ENCODE results near the gene NTSR1.

The NTSR1 gene

DNA sequence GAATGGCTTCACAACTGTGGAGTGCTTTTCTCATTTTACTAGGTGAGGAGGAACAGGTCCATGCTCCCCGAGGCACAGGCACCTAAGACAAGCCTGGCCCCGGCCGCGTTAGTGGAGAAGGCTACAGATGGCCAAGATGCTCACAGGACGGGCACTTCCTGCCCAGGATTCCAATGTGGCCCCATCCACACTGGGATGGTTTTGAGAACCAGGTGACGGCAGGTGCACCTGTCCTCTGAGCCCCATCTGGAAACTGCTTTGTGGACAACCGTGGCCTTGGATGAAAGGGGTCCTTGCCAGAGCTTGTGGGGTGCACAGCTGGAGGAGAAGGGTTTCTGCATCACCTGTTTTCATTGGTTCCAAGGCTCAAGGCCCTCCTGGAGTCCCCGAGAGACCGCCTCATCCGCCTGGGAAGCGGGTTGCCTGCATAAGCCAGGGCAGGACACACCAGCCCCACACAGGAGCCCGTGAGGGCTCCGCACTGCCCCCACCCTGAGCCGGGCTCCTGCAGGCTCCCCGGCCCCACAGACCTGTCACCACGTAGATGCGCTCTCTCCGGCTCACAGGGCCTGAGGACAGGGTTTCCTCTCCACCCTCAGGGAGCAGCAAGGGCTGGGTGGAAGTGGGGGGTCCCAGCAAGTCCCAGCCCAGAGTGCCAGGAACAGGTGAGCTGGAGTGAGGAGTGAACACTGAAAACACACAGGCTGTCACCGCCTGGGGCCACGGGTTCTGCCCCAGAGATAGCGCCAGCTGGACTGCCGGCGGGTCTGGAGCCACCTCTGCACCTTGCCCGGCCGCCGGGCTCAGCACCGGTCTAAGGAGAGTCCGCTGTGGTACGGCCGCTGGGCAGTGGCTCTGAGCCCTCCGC lies 18.3 kb downstream of the NTSR1 start:
- DNase-seq (ENCODE audit: low spot score) (peak; percentile 84), ATAC-seq (ENCODE audit: low read depth) (no peak)
- Histone ChIP-seq H3K4me3 (ENCODE audit: severe bottlenecking) (no peak overlapping the region), H3K4me1 (ENCODE audit: insufficient read depth, poor library complexity, severe bottlenecking) (no peaks in the 10 kb centered on the region), H3K9me3 (ENCODE audit: severe bottlenecking) (no peaks in the 10 kb centered on the region), H3K27ac (ENCODE audit: poor library complexity, severe bottlenecking) (no peak overlapping the region), H3K36me3 (ENCODE audit: low read depth) (no peaks in the 10 kb centered on the region), H3K27me3 (ENCODE audit: insufficient read depth, poor library complexity, severe bottlenecking) (peaks cover 2% of the 10 kb centered on the region)
- TF ChIP-seq, protein P1, sequence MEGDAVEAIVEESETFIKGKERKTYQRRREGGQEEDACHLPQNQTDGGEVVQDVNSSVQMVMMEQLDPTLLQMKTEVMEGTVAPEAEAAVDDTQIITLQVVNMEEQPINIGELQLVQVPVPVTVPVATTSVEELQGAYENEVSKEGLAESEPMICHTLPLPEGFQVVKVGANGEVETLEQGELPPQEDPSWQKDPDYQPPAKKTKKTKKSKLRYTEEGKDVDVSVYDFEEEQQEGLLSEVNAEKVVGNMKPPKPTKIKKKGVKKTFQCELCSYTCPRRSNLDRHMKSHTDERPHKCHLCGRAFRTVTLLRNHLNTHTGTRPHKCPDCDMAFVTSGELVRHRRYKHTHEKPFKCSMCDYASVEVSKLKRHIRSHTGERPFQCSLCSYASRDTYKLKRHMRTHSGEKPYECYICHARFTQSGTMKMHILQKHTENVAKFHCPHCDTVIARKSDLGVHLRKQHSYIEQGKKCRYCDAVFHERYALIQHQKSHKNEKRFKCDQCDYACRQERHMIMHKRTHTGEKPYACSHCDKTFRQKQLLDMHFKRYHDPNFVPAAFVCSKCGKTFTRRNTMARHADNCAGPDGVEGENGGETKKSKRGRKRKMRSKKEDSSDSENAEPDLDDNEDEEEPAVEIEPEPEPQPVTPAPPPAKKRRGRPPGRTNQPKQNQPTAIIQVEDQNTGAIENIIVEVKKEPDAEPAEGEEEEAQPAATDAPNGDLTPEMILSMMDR (IDR thresholded peaks at IDR 0.05; ENCODE audit: poor library complexity, severe bottlenecking), result no peak

DNA sequence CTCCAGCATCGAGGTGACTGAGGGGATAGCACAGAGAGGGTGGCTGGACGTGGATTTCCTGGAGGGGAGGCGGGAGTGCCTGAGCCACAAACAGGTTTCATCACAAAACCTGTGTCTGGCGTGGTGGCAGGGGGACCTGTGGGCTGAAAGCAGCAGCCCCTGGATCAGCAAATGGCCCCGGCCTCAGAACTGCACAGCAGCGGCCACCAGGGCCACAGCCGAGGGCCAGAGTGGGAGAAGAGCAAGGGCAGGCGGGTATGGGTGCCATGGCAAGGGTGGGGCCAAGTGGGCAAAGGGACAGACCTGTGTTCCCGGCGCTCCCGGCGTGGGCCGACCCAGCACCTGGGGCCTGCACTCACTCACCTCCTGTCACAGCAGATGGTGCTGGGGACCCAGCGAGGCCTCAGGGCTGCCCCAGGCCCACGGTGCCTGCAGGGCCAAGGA lies 19.0 kb downstream of the NTSR1 start:
- Histone ChIP-seq H3K27me3 (ENCODE audit: insufficient read depth, poor library complexity, severe bottlenecking) (peaks cover 2% of the 10 kb centered on the region), H3K36me3 (ENCODE audit: low read depth) (no peaks in the 10 kb centered on the region), H3K4me3 (ENCODE audit: severe bottlenecking) (no peak overlapping the region), H3K4me1 (ENCODE audit: insufficient read depth, poor library complexity, severe bottlenecking) (no peaks in the 10 kb centered on the region), H3K27ac (ENCODE audit: poor library complexity, severe bottlenecking) (no peak overlapping the region), H3K9me3 (ENCODE audit: severe bottlenecking) (no peaks in the 10 kb centered on the region)
- DNase-seq (ENCODE audit: low spot score) (peak; percentile 84), ATAC-seq (ENCODE audit: low read depth) (no peak; the same call in 2 of the 3 replicates)
- TF ChIP-seq, protein P1 (IDR thresholded peaks at IDR 0.05; ENCODE audit: poor library complexity, severe bottlenecking), result no peak

DNA sequence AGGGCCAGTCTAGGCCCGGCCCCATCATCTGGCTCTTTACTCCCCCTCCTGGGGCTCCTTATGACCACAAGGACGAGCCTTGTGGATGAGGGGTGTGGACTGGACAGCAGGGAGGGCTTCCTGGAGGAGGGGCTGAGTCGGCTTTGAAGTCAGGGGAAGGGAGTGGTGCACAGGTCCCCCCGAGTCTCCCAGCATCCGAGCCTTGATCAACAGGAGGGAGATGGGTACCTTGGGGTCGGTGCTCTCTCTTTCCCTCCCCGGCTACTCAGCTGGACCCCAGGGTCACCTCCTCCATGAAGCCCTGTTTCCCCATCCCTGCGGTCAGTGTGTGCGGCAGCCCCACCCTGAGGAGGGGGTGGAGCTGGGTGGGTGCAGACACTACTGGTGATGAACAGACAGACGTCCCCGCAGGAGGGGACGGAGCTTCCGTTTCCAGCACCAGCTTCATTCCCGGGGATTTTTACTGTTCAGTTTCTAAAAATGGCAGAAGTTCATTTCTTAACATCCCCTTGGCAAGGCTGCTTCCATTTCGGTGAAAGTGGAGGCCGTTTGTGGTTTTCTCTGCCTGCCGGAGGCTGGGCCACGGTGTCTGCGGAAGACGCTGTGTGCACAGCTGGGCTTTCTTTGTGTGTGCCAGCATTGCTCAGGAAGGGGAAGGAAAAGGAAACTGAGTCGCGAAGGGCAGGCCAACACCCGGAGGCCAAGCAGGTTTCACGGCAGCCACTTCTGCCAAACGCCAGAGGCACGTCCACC lies 19.6 kb downstream of the NTSR1 start:
- Histone ChIP-seq H3K9me3 (ENCODE audit: severe bottlenecking) (no peaks in the 10 kb centered on the region), H3K4me1 (ENCODE audit: insufficient read depth, poor library complexity, severe bottlenecking) (no peaks in the 10 kb centered on the region), H3K27me3 (ENCODE audit: insufficient read depth, poor library complexity, severe bottlenecking) (peaks cover 2% of the 10 kb centered on the region), H3K27ac (ENCODE audit: poor library complexity, severe bottlenecking) (no peak overlapping the region), H3K4me3 (ENCODE audit: severe bottlenecking) (no peak overlapping the region), H3K36me3 (ENCODE audit: low read depth) (no peaks in the 10 kb centered on the region)
- TF ChIP-seq, protein P1 (IDR thresholded peaks at IDR 0.05; ENCODE audit: poor library complexity, severe bottlenecking), result no peak
- DNase-seq (ENCODE audit: low spot score) (peak; percentile 75), ATAC-seq (ENCODE audit: low read depth) (no peak)

DNA sequence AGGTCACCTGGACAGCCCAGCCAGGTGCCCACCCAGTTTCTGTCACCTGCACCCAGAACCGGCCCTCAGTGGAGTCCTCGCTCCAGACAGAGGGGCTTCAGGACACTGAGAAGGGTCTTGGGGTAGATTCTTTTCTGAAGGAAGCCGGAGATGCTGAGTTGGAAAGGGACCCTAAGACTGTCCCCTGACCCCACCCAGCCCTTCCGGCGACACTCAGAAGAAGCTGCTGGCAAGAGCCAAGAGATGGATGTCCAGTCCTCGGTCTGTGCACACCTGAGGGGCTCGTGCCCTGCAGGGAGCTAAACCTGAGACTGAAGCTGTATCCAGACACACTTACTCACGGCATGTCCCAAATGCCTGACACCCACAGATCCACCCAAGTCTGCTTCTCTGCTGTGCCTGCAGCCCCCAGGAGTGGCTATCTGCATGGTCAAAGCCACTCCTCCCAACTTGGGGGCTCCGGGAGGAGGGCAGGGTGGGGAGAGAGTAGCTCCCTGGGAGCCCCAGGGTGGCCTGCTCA lies 20.2 kb downstream of the NTSR1 start:
- Histone ChIP-seq H3K4me1 (ENCODE audit: insufficient read depth, poor library complexity, severe bottlenecking) (no peaks in the 10 kb centered on the region), H3K9me3 (ENCODE audit: severe bottlenecking) (no peaks in the 10 kb centered on the region), H3K4me3 (ENCODE audit: severe bottlenecking) (no peak overlapping the region), H3K27ac (ENCODE audit: poor library complexity, severe bottlenecking) (no peak overlapping the region), H3K36me3 (ENCODE audit: low read depth) (no peaks in the 10 kb centered on the region), H3K27me3 (ENCODE audit: insufficient read depth, poor library complexity, severe bottlenecking) (peaks cover 2% of the 10 kb centered on the region)
- DNase-seq (ENCODE audit: low spot score), result peak; percentile 76
- peak; percentile 10; the same call in 1 of the 3 replicates for ATAC-seq (ENCODE audit: low read depth)
- TF ChIP-seq, protein P1 (IDR thresholded peaks at IDR 0.05; ENCODE audit: poor library complexity, severe bottlenecking), result no peak

Data from RWPE2 (cell line).